ENCODE measurements around the gene RBMS3. TPM values are rescaled to one million over a fixed set of nuclear protein-coding genes. Genes with fewer than 3 reads are reported as not detected.

RBMS3 gene
- total RNA-seq, 4 donors from 2014 or later = 3.8 to 18.7 (median 14.6) TPM

- Histone ChIP-seq H3K4me1 (peaks cover 0 to 19% (median 0%) of the 10 kb centered on the region in 4 donors), H3K27ac (peak overlapping the region in 3 of 4 donors; percentile 28 to 35 (median 31)), H3K4me3 (no peak overlapping the region), H3K27me3 (no peaks in the 10 kb centered on the region), H3K9me3 (no peaks in the 10 kb centered on the region), H3K36me3 (no peaks in the 10 kb centered on the region)
- intact Hi-C loops (cut with DNase I; ENCODE audit: low total_unique reads) = no loop called here
- no peak for TF ChIP-seq POLR2AphosphoS5 (IDR thresholded peaks at IDR 0.05)
- TF ChIP-seq CTCF (IDR thresholded peaks at IDR 0.05) = no peak
- no peak for TF ChIP-seq POLR2A (IDR thresholded peaks at IDR 0.05)
- TF ChIP-seq EP300 (IDR thresholded peaks at IDR 0.05; ENCODE audit: low read depth) = no peak
- 75 to 79% methylated on average over 3 of the region's 3 CpGs for WGBS, 2 donors (ENCODE audit: low coverage in 1 of 2)
- no peak for DNase-seq
- in situ Hi-C loops (cut with MboI; ENCODE audit: low pct_ligation_motif_present in 1 of 4, low pct_unique_long_range_greater_than_20kb in 1 of 4, low sequenced_read_pairs in 3 of 4) = no loop called here
Observed at GRCh38 chr3:29311795-29312194, 30.9 kb downstream of the RBMS3 start.

DNA sequence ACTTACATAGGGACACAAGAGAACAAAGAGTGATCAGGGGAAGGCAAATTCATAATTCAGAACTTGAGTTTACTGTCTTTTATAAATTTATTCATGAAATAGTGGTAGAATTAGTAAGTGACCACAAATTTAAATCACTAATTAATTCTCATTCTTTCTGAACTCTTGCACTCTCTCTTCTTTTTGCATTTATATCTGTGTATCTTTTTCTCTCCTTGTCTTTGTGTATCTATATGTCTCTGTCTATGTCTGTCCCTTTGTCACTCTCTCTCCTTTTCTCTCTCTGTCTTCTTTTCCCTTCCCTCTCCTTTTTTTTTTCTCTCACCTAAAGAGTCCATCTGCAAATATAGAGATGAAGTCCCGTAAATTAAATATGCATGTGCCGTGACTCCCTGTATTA lies 31.5 kb downstream of the RBMS3 start:
- H3K36me3 ChIP-seq = no peaks in the 10 kb centered on the region
- DNase-seq = no peak
- no peaks in the 10 kb centered on the region for H3K9me3 ChIP-seq
- intact Hi-C loops (cut with DNase I; ENCODE audit: low total_unique reads) (no loop called here), in situ Hi-C loops (cut with MboI; ENCODE audit: low pct_ligation_motif_present in 1 of 4, low pct_unique_long_range_greater_than_20kb in 1 of 4, low sequenced_read_pairs in 3 of 4) (no loop called here)
- no peak overlapping the region for H3K4me3 ChIP-seq
- WGBS, 2 donors (ENCODE audit: low coverage in 1 of 2) = 88 to 94% methylated on average over 2 of the region's 2 CpGs
- TF ChIP-seq EP300 (IDR thresholded peaks at IDR 0.05; ENCODE audit: low read depth) (no peak), CTCF (IDR thresholded peaks at IDR 0.05) (no peak), POLR2AphosphoS5 (IDR thresholded peaks at IDR 0.05) (no peak), POLR2A (IDR thresholded peaks at IDR 0.05) (no peak)
- peak overlapping the region in 2 of 4 donors; percentile 21 to 38 for H3K27ac ChIP-seq
- no peaks in the 10 kb centered on the region for H3K27me3 ChIP-seq
- H3K4me1 ChIP-seq = peaks cover 0 to 25% (median 0%) of the 10 kb centered on the region in 4 donors

DNA sequence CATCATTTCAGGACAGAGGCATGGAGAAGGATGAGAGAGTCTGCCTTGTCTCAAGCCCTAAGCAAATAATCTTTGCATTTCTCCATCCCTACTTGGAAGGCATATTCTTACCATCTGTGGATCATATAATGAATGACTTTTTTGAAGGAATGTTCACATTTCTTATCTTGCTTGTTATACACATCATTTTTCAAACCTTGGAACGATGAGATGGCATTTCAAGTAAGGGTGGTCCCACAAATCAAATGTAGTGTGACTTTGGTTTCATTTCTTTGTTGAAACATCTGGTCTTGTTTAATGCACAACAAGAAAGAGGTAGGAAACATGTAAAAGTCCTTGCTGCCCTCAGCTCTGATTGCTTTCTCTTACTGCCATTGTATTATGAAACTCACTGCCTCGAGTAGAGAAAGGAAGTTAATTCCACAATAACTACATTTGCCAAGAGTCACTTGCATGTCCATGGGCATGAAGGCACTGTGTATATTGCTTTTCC lies 32.1 kb downstream of the RBMS3 start:
- TF ChIP-seq POLR2A (IDR thresholded peaks at IDR 0.05) (no peak), POLR2AphosphoS5 (IDR thresholded peaks at IDR 0.05) (no peak), EP300 (IDR thresholded peaks at IDR 0.05; ENCODE audit: low read depth) (no peak), CTCF (IDR thresholded peaks at IDR 0.05) (no peak)
- intact Hi-C loops (cut with DNase I; ENCODE audit: low total_unique reads) (no loop called here), in situ Hi-C loops (cut with MboI; ENCODE audit: low pct_ligation_motif_present in 1 of 4, low pct_unique_long_range_greater_than_20kb in 1 of 4, low sequenced_read_pairs in 3 of 4) (no loop called here)
- Histone ChIP-seq H3K4me3 (no peak overlapping the region), H3K9me3 (no peaks in the 10 kb centered on the region), H3K27ac (peak overlapping the region in 2 of 4 donors; percentile 21 to 38), H3K36me3 (no peaks in the 10 kb centered on the region), H3K27me3 (no peaks in the 10 kb centered on the region), H3K4me1 (peaks cover 0 to 28% (median 2%) of the 10 kb centered on the region in 4 donors)
- DNase-seq = no peak
- 36 to 42% methylated on average over 2 of the region's 2 CpGs for WGBS, 2 donors (ENCODE audit: low coverage in 1 of 2)

- TF ChIP-seq POLR2AphosphoS5 (IDR thresholded peaks at IDR 0.05) = no peak
- no peak for TF ChIP-seq CTCF (IDR thresholded peaks at IDR 0.05)
- no peak for TF ChIP-seq EP300 (IDR thresholded peaks at IDR 0.05; ENCODE audit: low read depth)
- TF ChIP-seq POLR2A (IDR thresholded peaks at IDR 0.05) = no peak
- Histone ChIP-seq H3K36me3 (no peaks in the 10 kb centered on the region), H3K27me3 (no peaks in the 10 kb centered on the region), H3K9me3 (no peaks in the 10 kb centered on the region), H3K4me1 (peaks cover 0 to 28% (median 3%) of the 10 kb centered on the region in 4 donors), H3K27ac (peak overlapping the region in 2 of 4 donors; percentile 34 to 38), H3K4me3 (no peak overlapping the region)
- in situ Hi-C loops (cut with MboI; ENCODE audit: low pct_ligation_motif_present in 1 of 4, low pct_unique_long_range_greater_than_20kb in 1 of 4, low sequenced_read_pairs in 3 of 4) (no loop called here), intact Hi-C loops (cut with DNase I; ENCODE audit: low total_unique reads) (no loop called here)
- no peak for DNase-seq
- WGBS, 2 donors (ENCODE audit: low coverage in 1 of 2) = 56% methylated on average over 1 of the region's 1 CpG; no CpG with 5 or more reads in 1 of the 2 donors
Observed at GRCh38 chr3:29313981-29314726, 33.3 kb downstream of the RBMS3 start.
